SHP77 treated with DMSO at 0.1 percent for 48 hours (cell line): Measurements from ENCODE around the gene TARS1.

Experiments used
- DNase-seq: peaks from one replicate; lab custom pipeline; 2025; lab: John Stamatoyannopoulos, UW

The TARS1 gene

GRCh38 chr5:33439905-33440481 is 772 bp upstream of the TARS1 start:
- DNase-seq: peak; percentile 72

DNA sequence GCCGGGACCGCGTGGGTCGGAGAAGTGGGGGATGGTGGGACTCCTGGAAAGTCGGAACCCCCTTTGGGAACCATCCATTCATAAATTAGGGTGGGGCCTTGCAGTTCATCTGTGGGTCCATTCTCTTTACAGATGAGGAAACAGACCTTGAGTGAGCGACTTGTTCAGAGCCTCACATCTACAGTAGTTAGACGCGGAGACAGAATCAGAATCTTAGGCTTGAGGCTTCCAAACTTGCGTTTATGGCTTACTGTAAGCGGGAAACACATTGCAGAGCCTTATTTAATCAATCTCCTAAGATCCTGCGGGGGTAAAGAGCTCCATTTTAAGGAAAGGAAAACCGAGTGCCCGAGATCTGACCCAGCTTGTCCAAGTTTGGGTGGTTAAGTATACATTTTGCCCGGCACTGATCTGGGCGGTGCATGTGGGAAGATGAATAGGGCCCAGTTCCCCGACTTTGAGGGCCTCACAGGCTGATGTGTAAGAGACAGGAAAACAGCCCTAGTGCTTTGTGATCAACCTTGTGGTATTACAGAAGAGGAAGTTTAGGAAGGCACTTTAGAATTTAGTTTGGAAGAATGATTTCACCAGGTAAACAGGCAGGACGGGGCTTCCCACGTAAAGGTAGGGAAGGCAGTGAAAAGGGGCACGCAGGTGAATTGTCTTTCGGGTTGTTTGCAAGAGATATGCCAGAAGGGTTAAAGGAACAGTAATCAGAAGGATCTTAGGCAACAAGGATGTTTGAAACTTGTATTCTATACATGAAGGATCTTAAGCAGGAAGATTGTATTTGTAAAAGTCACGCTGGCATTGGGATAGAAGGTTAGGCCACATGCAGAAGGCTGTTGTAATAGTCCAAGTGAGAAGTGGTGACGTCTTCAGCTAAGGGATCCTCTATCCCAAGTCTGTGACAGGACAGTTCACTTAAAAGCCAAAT is 744 bp downstream of the TARS1 start:
- no peak for DNase-seq

DNA sequence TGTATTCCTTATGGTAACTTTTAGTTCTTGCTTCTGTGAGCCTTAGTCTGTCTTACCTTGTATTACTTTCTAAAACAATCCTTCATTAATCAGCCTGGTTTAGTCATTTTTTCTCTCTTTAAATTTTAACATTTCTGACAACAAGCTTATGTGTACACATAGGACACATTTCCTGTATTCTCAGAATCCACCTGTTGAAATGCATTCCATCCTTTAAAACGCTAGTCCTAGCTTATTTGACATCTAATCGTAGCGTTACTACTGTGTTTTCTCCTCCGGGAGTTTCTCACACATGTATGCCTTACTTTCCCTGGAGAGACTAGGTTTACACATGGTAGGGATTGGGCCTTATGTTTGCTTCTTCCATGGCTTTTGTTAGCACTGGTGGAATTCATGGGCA is 3.8 kb downstream of the TARS1 start:
- DNase-seq: no peak

DNA sequence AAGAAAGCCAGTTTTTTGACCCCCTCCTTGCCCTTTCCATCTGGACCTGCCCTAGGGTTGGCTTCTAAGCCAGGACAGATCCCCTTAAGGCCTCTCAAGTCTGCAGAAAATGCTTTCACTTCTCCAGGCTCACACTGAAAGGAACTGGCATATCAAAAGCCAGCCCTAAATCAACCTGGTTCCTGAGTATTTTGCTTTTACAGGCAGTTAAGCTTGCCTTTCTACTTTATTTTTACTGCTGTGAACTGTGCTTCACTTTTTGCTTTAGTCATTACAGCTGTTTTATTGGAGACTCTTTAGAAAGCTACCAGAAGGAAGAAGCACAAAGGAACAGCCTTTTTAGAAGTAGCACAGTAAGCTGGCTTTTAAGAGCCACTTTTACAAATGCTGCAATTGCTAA is 5.0 kb downstream of the TARS1 start:
- DNase-seq: no peak

GRCh38 chr5:33448118-33448517 is 7.4 kb downstream of the TARS1 start:
- no peak for DNase-seq

GRCh38 chr5:33457126-33457525 is 16.4 kb downstream of the TARS1 start:
- DNase-seq: no peak

- no peak for DNase-seq
Observed at GRCh38 chr5:33457817-33458216, 17.1 kb downstream of the TARS1 start.

DNA sequence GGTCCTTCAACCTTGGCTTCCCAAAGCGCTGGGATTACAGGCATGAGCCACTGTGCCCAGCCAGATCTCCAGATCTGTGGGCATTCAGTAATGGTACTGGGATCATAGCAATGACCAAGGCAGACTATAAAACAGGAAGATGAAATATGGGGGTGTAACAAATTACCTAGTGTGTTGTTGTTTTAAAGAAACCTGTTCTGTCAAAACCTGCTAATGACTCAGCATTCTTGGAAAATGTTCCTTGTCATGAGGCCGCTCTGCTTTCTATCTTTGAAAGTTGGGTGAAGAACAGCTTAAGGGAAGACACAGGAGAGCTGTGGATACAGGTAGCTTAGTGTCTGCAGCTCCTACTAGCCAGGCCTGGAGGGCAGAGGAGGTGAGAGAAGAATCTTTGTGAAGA is 19.4 kb downstream of the TARS1 start:
- DNase-seq: no peak

DNA sequence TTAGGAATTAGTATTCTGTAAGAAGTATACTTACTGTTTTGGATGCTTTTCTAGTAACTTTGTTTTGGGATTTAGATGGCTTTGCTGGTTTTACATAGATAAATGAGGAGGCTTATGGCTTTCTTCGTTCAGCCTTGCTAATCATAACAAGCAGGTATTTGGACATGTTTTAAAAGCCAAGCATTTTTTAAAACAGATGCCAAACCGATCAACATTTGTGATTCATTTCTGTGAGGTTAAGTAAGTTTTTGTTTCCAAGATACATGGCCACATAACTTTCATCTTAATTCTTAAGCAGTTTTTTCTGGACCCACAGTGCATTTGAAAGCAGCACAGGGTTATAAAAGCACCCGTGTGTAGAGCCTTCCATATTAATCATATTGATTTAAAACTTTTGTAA is 21.7 kb downstream of the TARS1 start:
- no peak for DNase-seq

GRCh38 chr5:33465120-33465519 is 24.4 kb downstream of the TARS1 start:
- DNase-seq: no peak

DNA sequence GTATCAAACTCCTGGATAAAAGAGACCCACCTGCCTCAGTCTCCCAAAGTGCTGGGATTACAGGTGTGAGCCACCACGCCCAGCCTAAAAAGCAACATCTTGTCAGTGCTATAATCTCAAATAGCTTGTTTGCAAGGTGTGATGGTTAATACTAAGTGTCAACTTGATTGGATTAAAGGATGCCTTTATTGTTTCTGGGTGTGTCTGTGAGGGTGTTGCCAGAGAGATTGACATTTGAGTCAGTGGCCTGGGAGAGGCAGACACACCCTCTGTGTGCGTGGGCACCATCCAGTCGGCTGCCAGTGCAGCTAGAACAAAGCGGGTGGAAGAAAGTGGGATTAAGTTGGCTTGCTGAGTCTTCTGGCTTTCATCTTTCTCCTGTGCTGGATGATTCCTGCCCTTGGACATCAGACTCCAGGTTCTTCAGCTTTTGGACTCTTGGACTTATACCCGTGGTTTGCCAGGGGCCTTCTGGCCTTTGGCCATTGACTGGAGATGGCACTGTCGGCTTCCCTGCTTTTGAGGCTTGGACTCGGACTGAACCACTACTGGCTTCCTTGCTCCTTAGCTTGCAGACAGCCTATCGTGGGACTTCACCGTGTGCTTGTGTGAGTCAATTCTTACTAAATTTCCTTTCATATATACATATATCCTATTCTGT is 28.1 kb downstream of the TARS1 start:
- DNase-seq: no peak

DNA sequence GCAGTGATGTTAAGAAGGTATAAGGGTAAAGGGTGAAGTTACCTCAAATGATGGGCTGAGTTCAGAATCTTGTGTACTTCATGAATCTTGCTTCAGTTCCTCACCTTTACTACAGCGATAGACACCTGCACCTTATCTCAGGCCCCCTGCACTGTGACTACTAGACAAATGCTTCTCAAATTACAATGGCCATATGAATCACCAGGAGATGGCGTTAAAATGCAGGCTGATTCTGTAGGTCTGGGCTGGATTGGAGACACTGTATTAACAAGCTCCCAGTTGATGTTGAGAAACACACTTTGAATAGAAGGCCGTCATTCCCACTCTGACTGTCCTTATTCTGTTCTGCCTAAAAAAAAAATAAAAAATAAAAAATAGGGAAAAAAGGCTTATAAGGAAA is 29.8 kb downstream of the TARS1 start:
- peak; percentile 31 for DNase-seq

DNA sequence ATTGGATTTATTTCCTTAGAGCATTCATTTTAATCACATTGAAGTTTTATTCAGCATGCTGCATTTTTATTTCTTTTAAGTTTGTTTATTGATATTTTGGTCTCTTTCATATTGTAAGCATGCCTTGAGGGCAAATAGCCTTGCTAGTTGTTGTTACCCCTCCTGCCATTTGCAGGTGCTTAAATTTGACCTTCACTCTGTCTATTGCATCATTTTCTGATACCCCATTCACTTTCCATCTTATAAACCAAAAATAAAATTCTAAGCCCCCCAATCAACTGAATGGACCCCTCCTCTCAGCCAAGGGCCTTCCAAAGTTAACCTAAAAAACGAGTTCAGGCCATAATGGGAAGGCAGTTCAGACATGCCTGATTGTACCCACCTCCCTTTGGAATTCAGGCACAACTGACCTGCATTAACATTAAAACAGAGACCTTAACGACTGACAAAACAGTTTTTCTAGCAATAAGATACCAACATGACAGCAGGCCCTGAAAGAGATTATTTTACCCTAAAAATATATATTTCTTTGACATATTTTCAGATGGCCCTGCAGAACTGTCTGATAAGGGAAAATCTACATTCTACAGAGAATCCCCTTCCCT is 32.1 kb downstream of the TARS1 start:
- no peak for DNase-seq

GRCh38 chr5:33474004-33474403 is 33.2 kb downstream of the TARS1 start:
- DNase-seq: no peak

DNA sequence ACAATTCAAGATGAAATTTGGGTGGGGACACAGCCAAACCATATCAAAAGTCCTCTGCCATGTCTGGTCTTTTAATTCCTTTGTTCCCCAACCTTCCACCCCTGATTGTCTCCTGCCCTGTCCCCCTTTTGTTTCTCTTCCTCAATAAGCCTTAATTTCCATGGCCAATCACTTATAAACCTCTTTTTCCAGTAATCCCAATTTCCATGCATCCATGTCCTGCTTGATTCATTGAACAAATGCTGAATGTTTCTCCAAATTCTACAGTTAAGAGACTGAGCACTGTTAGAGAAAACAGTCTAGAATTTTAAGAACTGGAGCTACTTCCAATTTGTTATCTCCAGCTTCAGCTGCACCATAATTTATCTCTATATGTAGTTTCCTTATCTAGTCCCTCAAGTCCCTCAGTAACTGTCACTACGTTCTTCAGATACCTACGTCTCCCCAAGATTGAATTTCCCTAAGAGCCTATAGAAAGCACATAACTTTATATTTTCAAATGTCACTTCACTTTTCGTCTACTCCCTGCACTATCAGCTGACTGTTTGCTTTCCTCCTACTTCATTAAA is 34.2 kb downstream of the TARS1 start:
- DNase-seq: no peak

DNA sequence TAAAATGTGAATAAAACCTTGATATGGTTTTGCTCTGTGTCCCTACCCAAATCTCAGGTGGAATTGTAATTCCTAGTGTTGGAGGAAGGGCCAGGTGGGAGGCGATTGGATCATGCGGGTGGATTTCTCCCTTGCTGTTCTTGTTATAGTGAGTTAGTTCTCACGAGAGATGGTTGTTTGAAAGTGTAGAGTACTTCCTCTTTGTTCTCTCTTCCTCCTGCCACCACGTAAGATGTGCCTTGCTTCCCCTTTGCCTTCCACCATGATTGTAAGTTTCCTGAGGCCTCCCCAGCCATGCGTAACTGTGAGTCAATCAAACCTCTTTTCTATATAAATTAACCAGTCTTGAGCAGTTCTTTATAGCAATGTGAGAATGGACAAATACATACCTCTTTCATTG is 34.9 kb downstream of the TARS1 start:
- no peak for DNase-seq

DNA sequence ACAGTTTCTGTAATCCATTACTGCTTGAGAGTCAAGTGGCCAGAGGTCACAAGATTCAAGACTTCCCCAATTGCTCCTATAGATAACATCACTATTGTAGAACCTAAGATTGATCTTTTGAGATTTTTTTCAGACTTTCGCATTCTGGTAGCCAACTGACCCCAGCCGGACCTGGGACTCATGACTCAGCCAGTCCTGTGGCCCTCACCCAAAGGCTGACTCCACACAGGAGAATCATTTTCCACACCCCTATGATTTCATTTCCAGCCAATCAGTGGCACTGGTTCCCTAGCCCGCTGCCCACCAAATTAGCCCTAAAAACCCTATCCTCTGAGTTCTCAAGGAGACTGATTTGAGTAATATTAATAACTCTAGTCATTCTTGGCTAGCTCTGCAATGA is 36.2 kb downstream of the TARS1 start:
- no peak for DNase-seq

DNA sequence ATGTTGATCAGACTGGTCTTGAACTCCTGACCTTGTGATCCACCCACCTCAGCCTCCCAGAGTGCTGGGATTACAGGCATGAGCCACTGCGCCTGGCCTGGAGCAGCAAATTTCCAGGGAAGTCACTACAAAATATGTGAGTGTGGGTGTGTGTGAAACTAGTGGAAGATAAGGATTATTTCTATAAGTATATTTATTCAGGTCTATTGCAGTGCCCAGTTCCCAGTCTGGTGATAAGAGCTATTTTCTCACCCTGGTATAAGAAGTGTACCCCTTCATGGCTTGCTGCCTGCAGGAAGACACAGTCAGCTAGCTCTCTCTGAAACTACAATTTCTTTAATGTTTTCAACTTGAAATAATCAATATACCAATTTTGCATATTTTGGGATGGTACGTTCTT is 37.1 kb downstream of the TARS1 start:
- no peak for DNase-seq

- no peak for DNase-seq
Observed at GRCh38 chr5:33479311-33479710, 38.5 kb downstream of the TARS1 start.

DNA sequence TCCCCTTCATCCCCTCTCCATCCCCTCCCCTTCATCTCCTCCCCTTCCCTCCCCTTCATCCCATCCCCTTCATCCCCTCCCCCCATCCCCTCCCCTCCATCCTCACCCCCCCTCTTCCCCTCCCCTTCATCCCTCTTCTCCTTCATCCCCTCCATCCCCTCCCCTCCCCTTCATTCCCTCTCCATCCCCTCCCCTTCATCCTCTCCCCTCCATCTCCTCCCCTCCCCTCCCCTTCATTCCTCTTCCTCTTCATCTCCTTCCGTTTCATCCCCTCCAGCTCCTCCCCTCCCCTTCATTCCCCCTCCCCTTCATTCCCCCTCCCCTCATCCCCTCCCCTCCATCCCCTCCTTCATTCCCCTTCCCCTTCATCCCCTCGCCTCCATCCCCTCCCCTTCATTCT is 40.1 kb downstream of the TARS1 start:
- DNase-seq: no peak

GRCh38 chr5:33482335-33482734 is 41.6 kb downstream of the TARS1 start:
- DNase-seq: no peak

DNA sequence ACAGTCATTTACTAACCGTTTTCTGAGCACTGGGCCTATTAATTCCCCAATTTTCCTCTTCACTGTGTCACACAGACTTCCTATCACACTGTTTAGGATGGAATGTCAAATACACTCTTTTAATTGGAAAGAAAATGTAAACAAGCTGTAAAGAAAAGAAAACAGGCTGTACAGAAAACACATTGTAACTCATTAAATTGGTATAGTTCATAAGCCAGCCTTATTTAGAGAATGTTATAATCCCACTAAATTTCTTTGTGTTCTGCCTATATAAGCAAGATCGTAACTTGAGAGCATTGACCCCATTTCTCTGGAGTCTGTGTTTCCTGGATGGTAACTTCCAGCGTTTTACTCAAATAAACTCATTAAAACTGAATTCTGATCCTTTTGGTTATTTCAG is 46.5 kb downstream of the TARS1 start:
- no peak for DNase-seq
